Nephron progenitor cell (in vitro differentiated cells): ENCODE measurements around the gene OR8D1.

Experiments used
- DNase-seq: peaks from one replicate; pipeline ENCODE4 v3.0.0; 2021
- H3K27ac Mint-ChIP-seq: 2 replicates; pipeline ENCODE4 v1.8.0; 2021; ENCODE audit warnings: mild to moderate bottlenecking, moderate library complexity, mixed read lengths
- H3K27me3 Mint-ChIP-seq: 2 replicates; pipeline ENCODE4 v1.8.0; 2021; ENCODE audit warnings: mild to moderate bottlenecking, low read depth, mixed read lengths; ENCODE audit not compliant: poor library complexity
- H3K36me3 Mint-ChIP-seq: 2 replicates; pipeline ENCODE4 v1.8.0; 2021; ENCODE audit warnings: low read depth, mixed read lengths
- H3K4me1 Mint-ChIP-seq: 2 replicates; pipeline ENCODE4 v1.8.0; 2021; ENCODE audit warnings: mixed read lengths
- H3K4me3 Mint-ChIP-seq: 2 replicates; pipeline ENCODE4 v1.8.0; 2021; ENCODE audit warnings: mild to moderate bottlenecking, moderate library complexity, mixed read lengths
- H3K9me3 Mint-ChIP-seq: 2 replicates; pipeline ENCODE4 v1.8.0; 2021; ENCODE audit warnings: mild to moderate bottlenecking, moderate library complexity, mixed read lengths
- TF ChIP-seq, protein P1 (sequence below): fragments of 200-600 bp; sonication (generic); IDR thresholded peaks from 2 replicates; pipeline ENCODE4 v1.5.0; 2021; ENCODE audit warnings: antibody characterized with exemption

OR8D1 gene

DNA sequence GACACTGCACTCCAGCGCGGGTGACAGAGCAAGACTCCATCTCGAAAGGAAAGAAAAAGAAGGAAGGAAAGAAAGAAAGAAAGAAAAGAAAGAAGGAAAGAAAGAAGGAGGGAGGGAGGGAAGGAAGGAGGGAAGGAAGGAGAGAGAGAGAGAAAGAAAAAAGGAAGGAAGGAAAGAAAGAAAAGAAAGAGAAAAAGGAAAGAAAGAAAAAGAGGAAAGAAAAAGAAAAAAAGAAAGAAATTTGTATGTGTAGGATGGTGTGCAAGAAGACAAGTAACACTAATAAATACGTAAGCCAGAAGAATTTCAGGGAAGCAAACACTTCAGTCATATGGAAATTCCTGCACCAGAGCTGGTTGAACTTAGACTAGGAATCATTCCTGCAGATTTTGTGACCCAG, 618 bp downstream of the OR8D1 start:
- Mint-ChIP-seq H3K9me3 (no peaks in the 10 kb centered on the region), H3K27ac (no peak overlapping the region), H3K4me3 (no peak overlapping the region), H3K4me1 (no peaks in the 10 kb centered on the region), H3K27me3 (peaks cover 26% of the 10 kb centered on the region), H3K36me3 (no peaks in the 10 kb centered on the region)
- TF ChIP-seq, protein P1, sequence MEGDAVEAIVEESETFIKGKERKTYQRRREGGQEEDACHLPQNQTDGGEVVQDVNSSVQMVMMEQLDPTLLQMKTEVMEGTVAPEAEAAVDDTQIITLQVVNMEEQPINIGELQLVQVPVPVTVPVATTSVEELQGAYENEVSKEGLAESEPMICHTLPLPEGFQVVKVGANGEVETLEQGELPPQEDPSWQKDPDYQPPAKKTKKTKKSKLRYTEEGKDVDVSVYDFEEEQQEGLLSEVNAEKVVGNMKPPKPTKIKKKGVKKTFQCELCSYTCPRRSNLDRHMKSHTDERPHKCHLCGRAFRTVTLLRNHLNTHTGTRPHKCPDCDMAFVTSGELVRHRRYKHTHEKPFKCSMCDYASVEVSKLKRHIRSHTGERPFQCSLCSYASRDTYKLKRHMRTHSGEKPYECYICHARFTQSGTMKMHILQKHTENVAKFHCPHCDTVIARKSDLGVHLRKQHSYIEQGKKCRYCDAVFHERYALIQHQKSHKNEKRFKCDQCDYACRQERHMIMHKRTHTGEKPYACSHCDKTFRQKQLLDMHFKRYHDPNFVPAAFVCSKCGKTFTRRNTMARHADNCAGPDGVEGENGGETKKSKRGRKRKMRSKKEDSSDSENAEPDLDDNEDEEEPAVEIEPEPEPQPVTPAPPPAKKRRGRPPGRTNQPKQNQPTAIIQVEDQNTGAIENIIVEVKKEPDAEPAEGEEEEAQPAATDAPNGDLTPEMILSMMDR: no peak
- DNase-seq: no peak

DNA sequence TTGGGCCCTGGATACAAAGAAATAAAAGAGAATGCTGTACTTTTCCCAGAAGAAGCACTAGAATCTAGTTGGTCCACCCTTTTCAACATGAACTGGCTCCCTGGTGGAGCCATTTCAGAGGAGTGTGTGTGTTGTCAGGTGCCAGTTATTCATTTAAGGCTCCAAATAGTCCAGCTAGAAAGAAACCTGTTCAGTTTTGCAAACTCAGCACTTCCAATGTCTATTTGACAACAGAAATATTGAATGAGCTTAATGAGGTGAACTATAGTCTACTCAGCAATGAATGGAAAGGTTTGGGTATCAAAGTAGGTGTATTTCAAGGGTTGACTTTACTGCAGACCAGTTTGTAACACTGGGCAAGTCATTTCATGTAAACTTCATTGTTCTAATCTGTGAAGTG, 2.1 kb downstream of the OR8D1 start:
- H3K4me1 Mint-ChIP-seq: no peaks in the 10 kb centered on the region
- H3K9me3 Mint-ChIP-seq: no peaks in the 10 kb centered on the region
- TF ChIP-seq, protein P1: no peak

GRCh38 chr11:124311269-124311668, 2.5 kb downstream of the OR8D1 start:
- TF ChIP-seq, protein P1: no peak
- Mint-ChIP-seq H3K27me3 (peaks cover 14% of the 10 kb centered on the region), H3K9me3 (no peaks in the 10 kb centered on the region), H3K36me3 (no peaks in the 10 kb centered on the region), H3K4me1 (no peaks in the 10 kb centered on the region), H3K27ac (no peak overlapping the region), H3K4me3 (no peak overlapping the region)
- DNase-seq: no peak

More for the DNA sequence above, 2.1 kb downstream of the OR8D1 start:
- Mint-ChIP-seq H3K27me3 (peaks cover 18% of the 10 kb centered on the region), H3K36me3 (no peaks in the 10 kb centered on the region), H3K27ac (no peak overlapping the region), H3K4me3 (no peak overlapping the region)
- no peak for DNase-seq

GRCh38 chr11:124310721-124311120, 3.0 kb downstream of the OR8D1 start:
- Mint-ChIP-seq H3K27ac (no peak overlapping the region), H3K4me3 (no peak overlapping the region), H3K36me3 (no peaks in the 10 kb centered on the region), H3K4me1 (no peaks in the 10 kb centered on the region), H3K9me3 (no peaks in the 10 kb centered on the region), H3K27me3 (peaks cover 13% of the 10 kb centered on the region)
- DNase-seq: no peak
- TF ChIP-seq, protein P1: no peak

GRCh38 chr11:124307093-124307492, 6.7 kb downstream of the OR8D1 start:
- Mint-ChIP-seq H3K27ac (no peak overlapping the region), H3K4me3 (no peak overlapping the region), H3K27me3 (peaks cover 6% of the 10 kb centered on the region), H3K36me3 (no peaks in the 10 kb centered on the region), H3K4me1 (no peaks in the 10 kb centered on the region), H3K9me3 (no peaks in the 10 kb centered on the region)
- no peak for DNase-seq
- TF ChIP-seq, protein P1: no peak

DNA sequence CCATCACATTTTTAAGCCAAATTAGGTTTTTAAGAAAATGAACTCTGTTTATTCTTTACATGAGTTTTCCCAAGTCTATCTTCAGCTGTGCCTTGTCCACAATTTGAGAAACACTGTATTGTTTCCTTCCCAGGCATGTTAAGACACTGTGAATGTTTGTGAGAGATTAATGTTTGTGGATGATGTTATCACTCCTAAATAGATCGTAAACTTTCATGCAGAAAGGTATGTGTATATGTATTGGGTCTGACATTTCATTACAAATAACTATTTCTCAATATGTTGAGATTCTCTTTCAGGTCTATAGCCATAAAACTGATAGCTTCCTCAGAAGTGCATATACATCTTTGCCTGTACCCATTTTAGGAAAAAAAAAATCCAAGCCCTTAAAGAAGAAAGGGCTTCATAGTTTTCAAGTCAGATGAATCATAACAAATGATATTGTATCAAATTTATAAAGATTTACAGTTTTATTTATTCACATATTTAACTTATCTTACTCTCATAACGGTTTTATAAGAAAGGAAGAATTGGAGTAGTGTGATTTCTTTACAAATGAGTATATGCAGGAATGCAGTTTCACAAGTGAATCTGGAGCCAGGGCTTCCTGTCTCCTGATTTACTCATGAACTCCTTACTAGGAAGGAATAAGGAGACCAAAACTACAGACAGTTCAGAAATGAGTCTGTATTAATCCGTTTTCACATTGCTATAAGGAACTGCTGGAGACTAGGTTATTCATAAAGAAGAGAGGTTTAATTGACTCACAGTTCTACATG, 11.2 kb downstream of the OR8D1 start:
- H3K27me3 Mint-ChIP-seq: peaks cover 4% of the 10 kb centered on the region
- peaks cover 10% of the 10 kb centered on the region for H3K9me3 Mint-ChIP-seq
- no peaks in the 10 kb centered on the region for H3K4me1 Mint-ChIP-seq
- H3K4me3 Mint-ChIP-seq: no peak overlapping the region
- TF ChIP-seq, protein P1: no peak
- DNase-seq: no peak
- H3K27ac Mint-ChIP-seq: no peak overlapping the region
- no peaks in the 10 kb centered on the region for H3K36me3 Mint-ChIP-seq
